HG02623 (cell line): ENCODE results near the gene C6orf118.

Experiments
- ATAC-seq: cut with Tn5 transposase; IDR thresholded peaks from one replicate; pipeline ENCODE4 v1.9.1; 2021; ENCODE audit warnings: moderate library complexity; ENCODE audit not compliant: unreplicated experiment

C6orf118 gene

GRCh38 chr6:165308926-165309731 is at the start of gene C6orf118:
Gene C6orf118, minus strand, starts transcription at chr6:165309605. Its CDS starts 19 bp downstream, at chr6:165309586.
- ATAC-seq, result no peak

GRCh38 chr6:165345700-165346099 is 36.3 kb upstream of the C6orf118 start:
- no peak for ATAC-seq

GRCh38 chr6:165340532-165340931 is 31.1 kb upstream of the C6orf118 start:
- no peak for ATAC-seq

GRCh38 chr6:165325609-165326008 is 16.2 kb upstream of the C6orf118 start:
- ATAC-seq, result no peak

- no peak for ATAC-seq
Measured at GRCh38 chr6:165321555-165322145, 12.2 kb upstream of the C6orf118 start.

GRCh38 chr6:165321150-165321549 is 11.7 kb upstream of the C6orf118 start:
- no peak for ATAC-seq

GRCh38 chr6:165317723-165318122 is 8.3 kb upstream of the C6orf118 start:
- no peak for ATAC-seq

- no peak for ATAC-seq
Measured at GRCh38 chr6:165306955-165307354, 2.5 kb downstream of the C6orf118 start.

- ATAC-seq, result no peak
Measured at GRCh38 chr6:165301372-165302246, 7.8 kb downstream of the C6orf118 start.

GRCh38 chr6:165300422-165300936 is 8.9 kb downstream of the C6orf118 start:
- no peak for ATAC-seq

GRCh38 chr6:165298875-165299274 is 10.5 kb downstream of the C6orf118 start:
- no peak for ATAC-seq

- ATAC-seq, result no peak
Measured at GRCh38 chr6:165298402-165298801, 11.0 kb downstream of the C6orf118 start.

- no peak for ATAC-seq
Measured at GRCh38 chr6:165292657-165293056, 16.7 kb downstream of the C6orf118 start.

- ATAC-seq, result no peak
Measured at GRCh38 chr6:165274611-165275010, 34.8 kb downstream of the C6orf118 start.

GRCh38 chr6:165272585-165272984 is 36.8 kb downstream of the C6orf118 start:
- no peak for ATAC-seq

- no peak for ATAC-seq
Measured at GRCh38 chr6:165268987-165269386, 40.4 kb downstream of the C6orf118 start.

GRCh38 chr6:165266621-165267020 is 42.8 kb downstream of the C6orf118 start:
- ATAC-seq, result no peak

- no peak for ATAC-seq
Measured at GRCh38 chr6:165266191-165266590, 43.2 kb downstream of the C6orf118 start.

GRCh38 chr6:165260462-165260861 is 48.9 kb downstream of the C6orf118 start:
- no peak for ATAC-seq

- ATAC-seq, result no peak
Measured at GRCh38 chr6:165249808-165250207, 59.6 kb downstream of the C6orf118 start.

GRCh38 chr6:165245701-165246100 is 63.7 kb downstream of the C6orf118 start:
- no peak for ATAC-seq
